Measurements from ENCODE around the gene ZFYVE1. TPM values are rescaled to one million over a fixed set of nuclear protein-coding genes. Genes with fewer than 3 reads are reported as not detected.

ZFYVE1 gene
- total RNA-seq, 2 experiments from 2014 or later = 11.5 to 14.3 TPM

DNA sequence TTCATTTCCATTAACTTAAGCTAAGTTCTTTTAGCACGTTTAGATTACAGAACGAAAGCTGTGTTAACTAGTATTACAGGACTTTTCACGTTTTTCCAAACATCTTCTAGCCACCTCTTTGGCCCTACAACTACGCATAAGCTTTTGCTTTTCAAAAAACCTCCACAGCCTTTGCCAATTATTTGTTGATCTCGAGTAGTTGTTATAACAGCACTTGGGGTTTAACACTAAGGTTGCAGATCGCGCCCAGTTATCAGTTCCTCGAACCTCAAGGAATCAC, 31.0 kb upstream of the ZFYVE1 start:
- H2AFZ ChIP-seq (ENCODE audit: low read length) = peak overlapping the region; percentile 96
- DNase-seq (ENCODE audit: low spot score) = no peak
- H3K27ac ChIP-seq (ENCODE audit: low read depth, low read length, poor library complexity, severe bottlenecking) = peak overlapping the region; percentile 77
- POLR2A ChIA-PET = interaction anchor here (0.9 to 2.7 kb wide), 9 partner anchors 9 to 411 kb away, joined by 3 to 18 read pairs (median 5); partner anchors contain the start of genes NUMB, PSEN1 and ZFYVE1
- H3K4me1 ChIP-seq (ENCODE audit: insufficient read depth, low read length, poor library complexity, severe bottlenecking) = peaks cover 41% of the 10 kb centered on the region
- TF ChIP-seq, protein P1, sequence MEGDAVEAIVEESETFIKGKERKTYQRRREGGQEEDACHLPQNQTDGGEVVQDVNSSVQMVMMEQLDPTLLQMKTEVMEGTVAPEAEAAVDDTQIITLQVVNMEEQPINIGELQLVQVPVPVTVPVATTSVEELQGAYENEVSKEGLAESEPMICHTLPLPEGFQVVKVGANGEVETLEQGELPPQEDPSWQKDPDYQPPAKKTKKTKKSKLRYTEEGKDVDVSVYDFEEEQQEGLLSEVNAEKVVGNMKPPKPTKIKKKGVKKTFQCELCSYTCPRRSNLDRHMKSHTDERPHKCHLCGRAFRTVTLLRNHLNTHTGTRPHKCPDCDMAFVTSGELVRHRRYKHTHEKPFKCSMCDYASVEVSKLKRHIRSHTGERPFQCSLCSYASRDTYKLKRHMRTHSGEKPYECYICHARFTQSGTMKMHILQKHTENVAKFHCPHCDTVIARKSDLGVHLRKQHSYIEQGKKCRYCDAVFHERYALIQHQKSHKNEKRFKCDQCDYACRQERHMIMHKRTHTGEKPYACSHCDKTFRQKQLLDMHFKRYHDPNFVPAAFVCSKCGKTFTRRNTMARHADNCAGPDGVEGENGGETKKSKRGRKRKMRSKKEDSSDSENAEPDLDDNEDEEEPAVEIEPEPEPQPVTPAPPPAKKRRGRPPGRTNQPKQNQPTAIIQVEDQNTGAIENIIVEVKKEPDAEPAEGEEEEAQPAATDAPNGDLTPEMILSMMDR (conservative IDR thresholded peaks at IDR 0.05; ENCODE audit: low read length) = no peak
- no peak for TF ChIP-seq EZH2phosphoT487 (IDR thresholded peaks at IDR 0.05; ENCODE audit: borderline replicate concordance, low read depth, low read length)
- H3K4me3 ChIP-seq (ENCODE audit: low read depth, low read length, poor library complexity, severe bottlenecking) = peak overlapping the region; percentile 83
- H3K4me2 ChIP-seq (ENCODE audit: low read length) = peak overlapping the region; percentile 93
- peaks cover 51% of the 10 kb centered on the region for H3K79me2 ChIP-seq (ENCODE audit: insufficient read depth, low read depth, low read length)
- H4K20me1 ChIP-seq (ENCODE audit: insufficient read depth, low read length) = peaks cover 19% of the 10 kb centered on the region; the same call in 1 of the 2 replicates
- CTCF ChIA-PET (ENCODE audit: unreplicated experiment) = no interaction called here
- H3K9me2 ChIP-seq (ENCODE audit: insufficient read depth, low read length) = no peaks in the 10 kb centered on the region
- intact Hi-C loops (cut with micrococcal nuclease; ENCODE audit: unreplicated experiment) = loop anchor here (2.0 to 5.0 kb wide), 2 partner anchors 31 to 399 kb away; partner anchors contain the start of genes NUMB and ZFYVE1
- no peaks in the 10 kb centered on the region for H3K9me3 ChIP-seq (ENCODE audit: low read length)
- H3K36me3 ChIP-seq (ENCODE audit: insufficient read depth, low read length) = peaks cover 30% of the 10 kb centered on the region
- BruUV-seq (replicated peaks) = TSS peak; percentile 100

DNA sequence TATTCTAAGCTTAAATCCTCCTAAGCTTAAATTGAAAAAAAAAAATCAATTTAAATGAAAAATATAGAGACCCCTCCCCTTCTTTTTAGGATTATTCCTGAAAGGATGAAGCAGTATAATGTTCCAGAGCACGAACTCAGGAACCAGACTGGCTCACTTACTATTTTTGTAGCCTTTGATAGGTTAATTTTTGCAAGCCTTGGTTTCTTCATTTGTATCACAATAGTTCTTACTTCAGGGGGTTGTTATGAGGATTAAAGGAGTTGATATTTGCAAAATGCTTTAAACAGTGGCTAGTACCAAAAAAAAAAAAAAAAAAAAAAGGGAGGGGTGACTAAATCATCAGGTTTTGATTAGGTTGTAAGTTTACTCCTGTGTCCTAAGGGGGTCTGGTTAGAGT, 28.3 kb upstream of the ZFYVE1 start:
- ChIA-PET CTCF (ENCODE audit: unreplicated experiment) (no interaction called here), POLR2A (interaction anchor here (0.8 kb wide), 1 partner anchor 13 kb away, joined by 5 read pairs; no protein-coding TSS in a partner anchor)
- Histone ChIP-seq H3K27ac (ENCODE audit: low read depth, low read length, poor library complexity, severe bottlenecking) (no peak overlapping the region), H4K20me1 (ENCODE audit: insufficient read depth, low read length) (peaks cover 5% of the 10 kb centered on the region; the same call in 1 of the 2 replicates), H3K36me3 (ENCODE audit: insufficient read depth, low read length) (peaks cover 4% of the 10 kb centered on the region), H3K4me3 (ENCODE audit: low read depth, low read length, poor library complexity, severe bottlenecking) (no peak overlapping the region), H3K9me3 (ENCODE audit: low read length) (no peaks in the 10 kb centered on the region), H3K4me1 (ENCODE audit: insufficient read depth, low read length, poor library complexity, severe bottlenecking) (peaks cover 14% of the 10 kb centered on the region), H3K4me2 (ENCODE audit: low read length) (no peak overlapping the region), H3K9me2 (ENCODE audit: insufficient read depth, low read length) (no peaks in the 10 kb centered on the region), H2AFZ (ENCODE audit: low read length) (no peak overlapping the region), H3K79me2 (ENCODE audit: insufficient read depth, low read depth, low read length) (peaks cover 25% of the 10 kb centered on the region)
- no peak for TF ChIP-seq EZH2phosphoT487 (IDR thresholded peaks at IDR 0.05; ENCODE audit: borderline replicate concordance, low read depth, low read length)
- TF ChIP-seq, protein P1 (conservative IDR thresholded peaks at IDR 0.05; ENCODE audit: low read length) = no peak
- no TSS peak for BruUV-seq (replicated peaks)
- intact Hi-C loops (cut with micrococcal nuclease; ENCODE audit: unreplicated experiment) = loop anchor here (5.0 kb wide), 1 partner anchor 402 kb away; the partner anchor contains the start of gene NUMB
- no peak for DNase-seq (ENCODE audit: low spot score)

DNA sequence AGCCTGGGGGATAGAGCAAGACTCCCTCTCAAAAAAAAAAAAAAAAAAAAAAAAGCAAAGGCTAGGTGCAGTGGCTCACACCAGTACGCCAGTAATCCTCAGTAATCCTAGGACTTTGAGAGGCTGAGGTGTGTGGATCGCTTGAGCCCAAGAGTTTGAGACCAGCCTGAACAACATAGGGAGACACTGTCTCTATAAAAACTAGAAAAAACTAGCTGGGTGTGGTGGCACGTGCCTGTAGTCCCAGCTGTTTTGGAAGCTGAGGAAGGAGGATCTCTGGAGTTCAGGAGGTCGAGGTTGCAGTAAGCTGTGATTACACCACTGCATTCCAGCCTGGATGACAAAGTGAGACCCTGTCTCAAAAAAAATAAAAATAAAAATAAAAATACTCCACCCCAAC, 22.5 kb upstream of the ZFYVE1 start:
- H3K4me2 ChIP-seq (ENCODE audit: low read length) = no peak overlapping the region
- no peak overlapping the region for H3K27ac ChIP-seq (ENCODE audit: low read depth, low read length, poor library complexity, severe bottlenecking)
- TF ChIP-seq EZH2phosphoT487 (IDR thresholded peaks at IDR 0.05; ENCODE audit: borderline replicate concordance, low read depth, low read length) = no peak
- CTCF ChIA-PET (ENCODE audit: unreplicated experiment) = no interaction called here
- no peaks in the 10 kb centered on the region for H3K9me2 ChIP-seq (ENCODE audit: insufficient read depth, low read length)
- BruUV-seq (replicated peaks) = no TSS peak
- DNase-seq (ENCODE audit: low spot score) = no peak
- no peak overlapping the region for H2AFZ ChIP-seq (ENCODE audit: low read length)
- H3K4me3 ChIP-seq (ENCODE audit: low read depth, low read length, poor library complexity, severe bottlenecking) = no peak overlapping the region
- H3K79me2 ChIP-seq (ENCODE audit: insufficient read depth, low read depth, low read length) = no peaks in the 10 kb centered on the region
- intact Hi-C loops (cut with micrococcal nuclease; ENCODE audit: unreplicated experiment) = no loop called here
- H3K36me3 ChIP-seq (ENCODE audit: insufficient read depth, low read length) = no peaks in the 10 kb centered on the region
- POLR2A ChIA-PET = interaction anchor here (0.6 to 1.5 kb wide), 4 partner anchors 24 to 207 kb away, joined by 3 to 5 read pairs (median 4); no protein-coding TSS in a partner anchor
- H3K4me1 ChIP-seq (ENCODE audit: insufficient read depth, low read length, poor library complexity, severe bottlenecking) = peaks cover 4% of the 10 kb centered on the region
- H4K20me1 ChIP-seq (ENCODE audit: insufficient read depth, low read length) = no peaks in the 10 kb centered on the region
- no peaks in the 10 kb centered on the region for H3K9me3 ChIP-seq (ENCODE audit: low read length)

Measured in OCI-LY7 (cell line).